IMR-90 (cell line): Measurements from ENCODE around the gene DNAJC6.

ENCODE experiments used
- POLR2A ChIP-seq: IDR thresholded peaks from 2 replicates; pipeline ENCODE4 v1.6.1; 2012; ENCODE audit warnings: mild to moderate bottlenecking, low read depth, low read length
- TF ChIP-seq, protein P1 (sequence below): fragments of 150-350 bp; IDR thresholded peaks from 2 replicates; pipeline ENCODE4 v1.6.1; 2016; ENCODE audit warnings: low read depth, mild to moderate bottlenecking, low read length, moderate library complexity, borderline replicate concordance
- TF ChIP-seq, protein P2 (sequence below): conservative IDR thresholded peaks from 2 replicates; pipeline ENCODE4 v1.5.1; 2012; ENCODE audit warnings: mild to moderate bottlenecking, low read depth, low read length, improper control_type of control experiment

DNA sequence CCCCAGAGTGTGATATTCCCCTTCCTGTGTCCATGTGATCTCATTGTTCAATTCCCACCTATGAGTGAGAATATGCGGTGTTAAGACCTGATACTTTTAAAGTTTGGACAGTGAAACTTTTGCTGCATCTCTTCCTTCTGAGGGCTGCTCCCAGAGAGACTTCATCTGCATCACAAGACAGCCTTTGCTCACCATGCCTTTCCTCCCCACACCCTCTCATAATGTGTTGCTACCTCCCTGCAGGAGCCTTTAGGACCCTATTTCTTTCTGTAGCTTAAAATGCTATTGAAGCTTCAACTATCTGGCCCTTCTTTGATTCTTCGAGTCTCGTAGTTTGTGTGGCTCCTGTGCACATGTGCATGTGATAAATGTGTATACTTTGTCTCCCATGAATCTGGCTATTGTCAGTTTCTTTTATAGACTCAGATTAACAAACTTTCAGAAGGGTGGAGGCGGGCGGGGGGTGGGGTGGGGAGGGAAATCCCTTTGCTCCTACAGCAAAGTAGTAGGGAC lies 134.8 kb downstream of the DNAJC6 start:
- TF ChIP-seq, protein P1, sequence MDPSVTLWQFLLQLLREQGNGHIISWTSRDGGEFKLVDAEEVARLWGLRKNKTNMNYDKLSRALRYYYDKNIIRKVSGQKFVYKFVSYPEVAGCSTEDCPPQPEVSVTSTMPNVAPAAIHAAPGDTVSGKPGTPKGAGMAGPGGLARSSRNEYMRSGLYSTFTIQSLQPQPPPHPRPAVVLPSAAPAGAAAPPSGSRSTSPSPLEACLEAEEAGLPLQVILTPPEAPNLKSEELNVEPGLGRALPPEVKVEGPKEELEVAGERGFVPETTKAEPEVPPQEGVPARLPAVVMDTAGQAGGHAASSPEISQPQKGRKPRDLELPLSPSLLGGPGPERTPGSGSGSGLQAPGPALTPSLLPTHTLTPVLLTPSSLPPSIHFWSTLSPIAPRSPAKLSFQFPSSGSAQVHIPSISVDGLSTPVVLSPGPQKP = no peak
- TF ChIP-seq, protein P2, sequence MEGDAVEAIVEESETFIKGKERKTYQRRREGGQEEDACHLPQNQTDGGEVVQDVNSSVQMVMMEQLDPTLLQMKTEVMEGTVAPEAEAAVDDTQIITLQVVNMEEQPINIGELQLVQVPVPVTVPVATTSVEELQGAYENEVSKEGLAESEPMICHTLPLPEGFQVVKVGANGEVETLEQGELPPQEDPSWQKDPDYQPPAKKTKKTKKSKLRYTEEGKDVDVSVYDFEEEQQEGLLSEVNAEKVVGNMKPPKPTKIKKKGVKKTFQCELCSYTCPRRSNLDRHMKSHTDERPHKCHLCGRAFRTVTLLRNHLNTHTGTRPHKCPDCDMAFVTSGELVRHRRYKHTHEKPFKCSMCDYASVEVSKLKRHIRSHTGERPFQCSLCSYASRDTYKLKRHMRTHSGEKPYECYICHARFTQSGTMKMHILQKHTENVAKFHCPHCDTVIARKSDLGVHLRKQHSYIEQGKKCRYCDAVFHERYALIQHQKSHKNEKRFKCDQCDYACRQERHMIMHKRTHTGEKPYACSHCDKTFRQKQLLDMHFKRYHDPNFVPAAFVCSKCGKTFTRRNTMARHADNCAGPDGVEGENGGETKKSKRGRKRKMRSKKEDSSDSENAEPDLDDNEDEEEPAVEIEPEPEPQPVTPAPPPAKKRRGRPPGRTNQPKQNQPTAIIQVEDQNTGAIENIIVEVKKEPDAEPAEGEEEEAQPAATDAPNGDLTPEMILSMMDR = no peak
- TF ChIP-seq POLR2A = no peak
